GM12801 (cell line): ENCODE results near the gene FAM83F.

Experiments used
- CTCF ChIP-seq: IDR thresholded peaks from one replicate; pipeline ENCODE4 v1.5.1; 2011; ENCODE audit warnings: control low read depth; ENCODE audit not compliant: insufficient read length; ENCODE audit errors: extremely low read depth

The FAM83F gene

GRCh38 chr22:39959640-39960447 lies 34.9 kb upstream of the FAM83F start, which contains the start of gene TMA7B:
TSS of gene TMA7B (plus strand) at chr22:39960397. CDS start at chr22:39964375, 3,978 bp downstream.
- TF ChIP-seq CTCF, result no peak

GRCh38 chr22:39960791-39961746 lies 33.7 kb upstream of the FAM83F start:
- TF ChIP-seq CTCF, result no peak

- no peak for TF ChIP-seq CTCF
These were observed 32.7 kb upstream of the FAM83F start for GRCh38 chr22:39962071-39962470.

- no peak for TF ChIP-seq CTCF
These were observed 29.0 kb upstream of the FAM83F start for GRCh38 chr22:39965748-39966147.

- no peak for TF ChIP-seq CTCF
These were observed 28.3 kb upstream of the FAM83F start for GRCh38 chr22:39966470-39966869.

- no peak for TF ChIP-seq CTCF
These were observed 27.5 kb upstream of the FAM83F start for GRCh38 chr22:39967103-39967829.
